Ramos (cell line): Measurements from ENCODE around the gene FARP1.
"Not testable (repeated sequence)": the region's sequence is repeated elsewhere in the genome, so short reads cannot be mapped to it uniquely, and the experiment has no call there.

Experiments used
- in situ Hi-C: fragments of 300-500 bp; cut with MboI; formaldehyde crosslinking; loops from one replicate; pipeline ENCODE4 v1.14.3; 2022; ENCODE audit warnings: low sequenced_read_pairs; ENCODE audit not compliant: unreplicated experiment

FARP1 gene

DNA sequence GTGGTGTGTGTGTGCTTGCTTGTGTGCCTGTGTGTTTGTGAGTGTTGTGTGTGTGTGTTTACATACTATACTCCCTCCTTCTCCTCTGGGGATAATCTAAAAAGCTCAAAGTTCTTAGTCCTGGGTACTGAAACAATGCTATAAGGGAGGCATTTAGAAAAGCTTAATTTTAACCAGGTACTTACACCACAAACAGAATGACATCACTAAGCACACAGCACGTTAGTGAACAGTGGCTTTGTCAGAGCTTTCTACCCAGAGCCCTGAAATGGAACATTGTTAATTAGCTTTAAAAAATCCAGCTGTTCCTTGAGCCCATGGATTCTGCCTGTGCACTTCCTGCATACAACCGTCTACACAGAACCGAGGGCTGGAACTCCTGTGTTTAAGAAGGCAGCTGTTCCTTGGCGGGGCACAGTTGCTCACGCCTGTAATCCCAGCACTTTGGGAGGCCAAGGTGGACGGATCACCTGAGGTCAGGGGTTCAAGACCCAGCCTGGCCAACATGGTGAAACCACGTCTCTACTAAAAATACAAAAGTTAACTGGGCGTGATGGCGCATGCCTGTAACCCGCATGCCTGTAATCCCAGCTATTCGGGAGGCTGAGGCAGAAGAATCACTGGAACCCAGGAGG lies 103.8 kb downstream of the FARP1 start:
- in situ Hi-C loops, result no loop called here

DNA sequence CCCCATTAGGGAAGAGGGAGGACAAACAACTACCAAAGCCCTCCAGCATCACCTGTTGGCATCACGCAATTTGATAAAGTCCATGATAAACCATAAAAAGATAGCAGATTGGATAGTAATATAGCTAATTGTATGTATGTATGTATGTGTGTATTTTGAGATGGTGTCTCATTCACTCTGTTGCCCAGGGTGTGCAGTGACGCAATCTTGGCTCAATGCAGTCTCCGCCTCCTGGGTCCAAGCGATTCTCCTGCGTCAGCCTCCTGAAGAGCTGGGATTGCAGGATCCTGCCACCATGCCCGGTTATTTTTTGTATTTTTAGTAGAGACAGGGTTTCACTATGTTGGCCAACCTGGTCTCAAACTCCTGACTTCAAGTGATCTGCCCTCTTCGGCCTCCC lies 108.8 kb downstream of the FARP1 start:
- in situ Hi-C loops, result no loop called here

DNA sequence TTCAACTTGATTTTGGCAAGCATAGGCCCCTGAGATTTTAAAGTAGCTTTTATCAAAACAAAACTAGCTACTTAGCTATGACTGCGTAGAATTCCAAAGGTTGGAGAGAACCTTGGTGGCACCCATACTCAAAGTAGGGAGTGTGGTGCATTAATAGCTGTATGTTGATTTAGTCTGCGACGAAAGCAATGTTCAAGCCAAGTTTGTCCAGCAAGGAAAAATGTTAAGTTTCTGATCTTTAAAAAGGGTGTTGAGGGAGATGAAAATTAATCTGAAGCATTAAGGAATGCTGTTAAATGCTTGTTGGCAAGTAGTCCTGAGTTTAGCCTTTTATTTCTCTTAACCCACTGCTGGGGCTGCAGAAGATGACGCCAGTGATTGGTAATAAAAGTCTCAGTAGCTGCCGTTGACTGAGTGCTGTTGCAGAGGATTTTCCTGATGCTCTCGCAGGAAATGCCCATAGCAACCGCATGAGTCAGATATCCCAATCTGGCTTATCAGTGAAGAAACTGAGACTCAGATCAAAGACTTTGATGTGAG lies 110.1 kb downstream of the FARP1 start:
- in situ Hi-C loops, result no loop called here

DNA sequence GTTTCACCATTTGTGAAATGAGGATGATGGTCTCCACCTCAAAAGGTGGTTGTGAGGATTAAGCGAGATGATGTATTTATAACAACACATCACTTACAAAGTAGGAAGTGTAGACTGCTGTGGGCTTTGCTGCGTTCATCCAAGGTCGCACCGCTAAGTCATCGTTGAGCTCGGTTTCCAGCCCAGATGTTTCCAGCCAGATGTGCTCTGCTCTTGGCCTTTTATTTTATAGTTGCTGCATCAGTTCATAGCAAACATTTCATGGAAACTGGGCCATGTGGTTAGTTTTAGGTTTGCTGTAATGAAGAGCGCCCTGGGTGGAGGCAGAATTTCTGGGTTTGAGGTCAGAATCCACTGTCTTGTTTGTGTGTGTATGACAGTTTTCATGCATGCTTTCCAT lies 110.6 kb downstream of the FARP1 start:
- in situ Hi-C loops, result no loop called here

DNA sequence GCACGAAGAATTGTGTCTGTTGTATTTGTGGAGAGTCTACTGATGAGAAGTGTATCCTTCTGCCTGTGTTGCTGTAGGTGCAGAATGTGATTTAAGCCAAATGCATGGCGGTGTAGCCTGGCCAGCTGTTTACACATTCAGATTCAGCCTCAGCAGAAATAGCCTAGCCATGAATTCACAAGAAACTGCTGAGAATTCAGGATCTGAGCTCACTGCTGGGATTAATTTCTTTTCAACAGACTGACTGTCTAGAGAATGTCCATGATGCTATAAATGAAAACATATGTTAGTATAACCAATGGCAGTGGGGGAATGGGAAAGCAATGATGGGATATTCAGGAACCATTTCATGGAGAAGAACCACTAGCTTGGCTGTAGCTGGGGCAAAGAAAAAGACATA lies 111.6 kb downstream of the FARP1 start:
- in situ Hi-C loops, result no loop called here

DNA sequence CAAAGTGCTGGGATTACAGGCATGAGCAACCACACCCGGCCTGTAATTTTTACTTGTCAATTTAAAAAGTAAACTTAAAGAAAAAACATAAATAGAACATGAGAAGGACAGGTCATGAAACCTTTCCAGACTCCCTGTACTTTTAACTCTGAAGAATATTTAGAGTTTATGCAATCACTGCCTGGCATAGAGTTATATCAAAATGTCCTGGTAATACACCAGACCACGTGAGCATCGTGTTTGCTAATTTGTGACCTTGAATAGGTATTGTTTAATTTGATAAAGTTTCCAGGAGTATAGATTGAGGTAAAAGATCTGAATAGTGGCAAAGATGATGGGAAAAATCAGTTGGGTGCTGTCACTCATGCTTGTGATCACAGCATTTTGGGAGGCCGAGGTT lies 115.3 kb downstream of the FARP1 start:
- in situ Hi-C loops, result no loop called here

DNA sequence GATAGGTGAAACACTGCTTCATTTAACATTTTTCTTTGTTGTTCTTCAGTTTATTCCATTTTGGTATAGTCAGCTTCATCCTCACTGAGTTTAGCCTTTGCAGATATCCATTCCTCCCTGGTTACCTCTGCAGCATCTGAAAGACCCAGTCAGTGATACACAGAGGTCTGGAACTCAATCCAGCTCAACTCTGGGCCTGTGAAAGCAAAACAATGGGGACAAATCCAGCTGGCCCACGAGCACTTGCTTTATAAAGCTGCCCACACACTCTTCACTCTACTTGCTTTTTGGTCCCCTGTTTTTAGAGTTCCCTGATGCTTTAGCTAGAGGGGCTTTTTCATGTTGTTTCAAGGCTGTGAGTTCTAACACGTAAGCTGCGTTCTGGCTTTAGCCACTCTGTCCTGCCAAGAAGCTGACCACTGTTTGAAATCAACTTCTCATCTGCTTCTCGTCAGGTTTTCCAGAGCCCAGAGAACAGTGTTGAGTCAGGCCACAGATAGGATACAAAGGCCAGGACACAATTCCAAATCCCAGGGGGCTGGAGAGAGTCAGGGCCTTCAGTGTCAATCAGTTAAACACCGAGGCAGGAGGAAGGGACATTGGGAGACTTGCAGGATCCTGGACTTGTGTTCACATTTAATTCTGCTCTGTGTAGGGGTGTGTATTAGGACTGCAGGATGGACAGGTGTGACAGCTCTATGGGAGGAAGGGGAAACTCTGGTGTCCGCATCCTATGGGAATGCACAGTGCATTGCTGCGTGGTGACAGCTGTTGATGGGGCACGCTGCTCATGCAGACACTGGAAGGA lies 117.7 kb downstream of the FARP1 start:
- in situ Hi-C loops, result no loop called here

DNA sequence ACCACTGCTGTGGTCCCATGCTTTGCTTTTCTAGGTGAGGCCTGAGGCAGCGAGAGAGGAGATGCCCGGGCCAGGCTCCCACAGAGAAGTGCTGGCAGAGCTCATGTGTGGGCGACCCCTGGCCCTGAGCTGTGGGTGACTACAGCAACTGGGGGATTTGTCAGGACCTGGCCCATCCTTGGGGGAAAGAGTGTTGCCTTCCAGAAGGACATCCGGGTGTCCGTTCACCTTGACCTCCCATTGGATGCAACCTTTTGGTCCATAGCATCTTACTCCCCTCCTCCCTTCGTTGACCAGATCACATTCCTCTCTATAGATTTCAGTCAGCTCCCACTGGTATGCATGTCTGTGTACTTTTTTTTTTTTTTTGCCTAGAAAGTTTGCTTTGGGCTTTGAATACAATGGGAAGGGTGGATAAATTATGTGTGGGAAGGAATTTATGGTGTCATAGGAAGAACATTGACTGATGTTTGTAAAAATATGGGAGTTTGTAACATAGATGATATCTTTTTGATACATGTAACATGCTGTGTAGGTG lies 118.3 kb downstream of the FARP1 start:
- in situ Hi-C loops, result no loop called here

DNA sequence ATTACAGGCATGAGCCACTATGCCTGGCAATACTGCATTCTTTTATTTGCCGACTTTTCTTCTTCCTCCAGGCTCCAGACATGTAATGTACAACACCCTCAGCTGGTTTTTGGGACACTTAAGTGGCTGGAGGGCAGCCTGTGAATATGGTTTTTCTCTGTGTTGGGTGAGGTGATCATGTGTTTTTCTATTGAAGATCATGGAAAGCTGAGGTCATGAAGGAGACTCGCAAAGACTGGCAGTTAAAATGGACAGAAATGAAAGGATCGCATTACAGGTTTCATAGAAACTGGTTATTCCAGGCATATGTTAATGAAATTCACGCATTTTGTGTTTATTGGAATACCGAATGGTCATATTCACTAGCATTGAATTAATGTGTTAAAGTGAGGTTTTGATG lies 119.4 kb downstream of the FARP1 start:
- in situ Hi-C loops, result no loop called here

DNA sequence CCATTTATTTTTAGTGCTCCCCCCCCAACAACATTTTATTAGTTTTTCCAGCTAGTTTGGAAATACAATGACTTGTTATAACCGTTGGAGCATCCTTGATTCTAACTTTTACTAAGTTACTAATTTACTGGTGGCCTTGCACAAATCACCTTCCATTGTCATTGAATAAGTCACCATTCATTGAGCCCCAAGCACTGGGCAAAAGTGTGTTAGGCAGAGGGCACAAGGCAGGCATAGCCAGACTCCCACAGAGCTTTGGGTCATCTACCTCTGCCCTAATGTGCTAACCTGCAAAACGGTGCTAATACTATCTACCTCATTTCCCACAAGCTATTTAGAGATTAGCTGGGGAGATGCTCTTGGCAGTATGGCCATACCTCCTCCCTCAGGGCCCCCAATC lies 120.9 kb downstream of the FARP1 start:
- in situ Hi-C loops, result no loop called here

DNA sequence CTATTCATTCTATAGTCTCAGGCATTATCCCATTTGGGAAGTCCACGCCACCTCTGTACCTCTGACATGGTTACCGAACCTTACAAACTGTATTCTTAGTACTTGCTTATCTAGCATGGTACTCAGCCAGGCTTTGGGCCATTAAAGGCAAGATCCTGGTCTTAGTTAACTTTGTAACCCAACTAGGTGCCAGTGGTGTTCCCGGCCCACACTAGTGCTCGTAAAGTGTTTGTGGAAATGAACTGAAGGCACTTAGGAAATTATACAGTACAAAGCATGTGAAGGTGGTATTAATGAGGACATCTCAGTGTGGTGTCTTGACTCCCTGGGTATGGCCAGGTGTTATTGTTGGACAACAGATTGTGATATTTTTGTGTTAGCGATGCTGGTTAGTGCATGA lies 122.0 kb downstream of the FARP1 start:
- in situ Hi-C loops, result no loop called here

DNA sequence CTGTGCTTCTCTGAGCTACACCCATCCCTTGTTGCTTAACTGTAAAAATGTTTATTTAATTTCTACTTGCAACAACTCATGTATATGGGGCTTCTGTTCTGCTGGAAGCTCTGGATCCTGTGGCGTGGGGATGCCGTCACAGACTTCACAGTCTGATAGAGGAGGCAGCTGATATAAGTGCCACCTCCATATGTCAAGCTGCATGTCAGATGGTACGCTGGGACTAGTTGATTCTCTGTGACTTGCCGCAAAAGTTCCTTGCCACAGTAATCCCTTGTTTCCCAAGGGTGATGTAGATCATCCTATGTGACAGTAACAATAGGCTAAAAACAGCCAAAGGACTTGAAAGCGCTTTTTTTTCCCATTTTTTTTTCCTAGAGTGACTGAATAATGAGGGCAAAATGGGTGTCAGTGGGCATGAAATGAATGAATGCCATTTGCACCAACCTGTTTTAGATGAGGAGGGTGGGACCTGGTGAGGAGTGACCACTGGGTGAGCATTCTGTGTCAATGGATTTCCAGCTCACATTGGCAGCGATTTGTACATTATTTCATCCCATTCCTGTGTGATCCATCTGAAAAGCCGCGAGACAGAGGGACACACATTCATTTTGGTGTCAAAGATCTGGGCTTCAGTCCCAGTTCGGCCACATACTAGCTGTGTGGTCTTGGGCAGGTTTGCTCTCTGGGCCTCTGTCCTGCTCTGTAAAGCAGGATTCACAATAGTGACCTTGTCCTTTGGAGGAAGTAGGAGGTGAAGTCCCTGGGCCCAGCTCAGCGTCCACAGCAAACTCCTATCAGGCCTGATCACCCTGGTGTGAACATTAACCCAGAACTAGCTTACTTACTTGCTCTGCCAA lies 123.0 kb downstream of the FARP1 start:
- in situ Hi-C loops, result no loop called here

DNA sequence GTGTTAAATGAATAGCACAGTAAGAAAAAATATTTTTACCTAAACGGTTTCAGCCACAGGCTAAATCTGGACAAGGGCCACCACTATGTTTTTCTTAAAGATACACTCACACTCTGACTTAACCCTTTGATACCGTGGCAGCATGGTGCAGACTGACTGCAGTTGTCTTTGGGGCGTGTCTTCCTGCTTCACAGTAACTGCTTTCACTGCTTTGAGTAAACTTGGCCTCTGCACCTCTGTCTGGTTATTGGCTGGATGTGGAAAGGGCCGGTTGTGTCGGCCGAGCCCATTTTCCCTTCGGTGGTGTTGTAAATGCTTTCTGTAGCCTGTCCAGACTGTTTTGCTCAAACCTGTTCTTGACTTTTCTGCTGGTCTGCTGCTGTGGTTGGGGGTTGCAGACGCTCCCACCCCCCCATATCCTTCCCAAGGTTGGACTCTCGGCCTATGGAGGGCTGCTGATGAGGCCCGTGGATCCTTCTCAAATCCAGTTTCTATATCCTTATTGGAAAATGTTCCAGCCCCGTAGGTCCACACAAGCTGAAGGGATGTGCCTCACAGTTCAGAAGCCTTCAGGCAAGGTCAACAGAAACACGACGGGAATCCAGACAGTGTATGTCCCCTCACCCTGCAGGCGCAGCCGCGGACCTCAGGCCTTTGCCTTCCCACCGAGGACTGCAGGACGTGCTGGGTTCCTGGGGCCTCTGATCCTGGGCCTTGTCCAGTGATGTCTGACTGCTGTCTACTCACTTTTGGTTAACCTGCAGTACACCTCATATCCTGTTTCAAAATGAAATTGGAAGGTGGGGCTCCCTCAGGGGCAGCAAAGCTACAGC lies 124.4 kb downstream of the FARP1 start:
- in situ Hi-C loops, result no loop called here

DNA sequence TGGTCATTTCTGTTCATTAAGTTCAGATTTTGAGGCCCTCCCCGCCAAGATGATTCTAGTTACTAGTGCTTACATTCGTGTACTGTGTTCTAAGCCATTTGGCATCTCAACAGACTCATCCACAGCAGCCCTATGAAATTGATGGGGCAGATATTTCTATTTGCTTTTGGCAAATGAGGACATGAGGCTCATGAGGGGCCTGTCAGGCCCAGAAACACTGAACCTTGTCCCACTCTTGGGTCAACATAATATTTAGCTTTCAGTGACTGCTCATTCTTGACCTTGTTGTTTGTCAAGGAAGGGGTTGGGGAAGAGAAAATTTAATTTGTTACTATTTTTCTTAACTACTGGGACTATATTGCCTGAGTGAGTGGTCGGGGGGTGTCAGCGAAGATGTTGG lies 126.5 kb downstream of the FARP1 start:
- in situ Hi-C loops, result no loop called here

DNA sequence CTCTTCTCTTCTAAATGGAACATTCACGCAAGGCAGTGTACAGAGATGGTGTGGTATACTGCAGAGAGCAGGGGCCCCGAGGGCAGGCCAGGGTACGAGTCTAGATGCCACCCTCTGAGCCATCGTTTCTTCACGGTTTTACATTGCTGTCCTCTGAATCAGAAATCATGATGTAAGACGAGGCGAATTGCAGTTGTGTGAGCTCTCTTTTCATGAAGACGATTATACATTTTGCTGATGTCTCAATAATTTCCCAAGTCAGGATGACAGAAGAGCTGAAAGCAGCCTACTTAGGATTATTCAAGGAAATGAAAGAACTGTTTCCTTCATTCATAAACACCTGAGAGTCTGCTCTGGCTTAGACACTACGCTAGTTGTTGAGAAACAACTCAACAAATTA lies 127.9 kb downstream of the FARP1 start:
- in situ Hi-C loops, result no loop called here

DNA sequence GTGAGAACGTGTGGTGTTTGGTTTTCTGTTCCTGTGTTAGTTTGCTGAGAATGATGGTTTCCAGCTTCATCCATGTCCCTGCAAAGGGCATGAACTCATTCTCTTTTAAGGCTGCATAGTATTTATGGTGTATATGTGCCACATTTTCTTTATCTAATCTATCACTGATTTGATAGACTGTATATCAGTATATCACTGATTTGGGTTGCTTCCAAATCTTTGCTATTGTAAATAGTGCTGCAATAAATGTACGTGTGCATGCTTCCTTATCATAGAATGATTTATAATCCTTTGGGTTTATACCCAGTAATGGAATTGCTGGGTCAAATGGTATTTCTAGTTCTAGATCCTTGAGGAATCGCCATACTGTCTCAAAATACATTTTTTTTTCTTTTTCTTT lies 128.8 kb downstream of the FARP1 start:
- in situ Hi-C loops, result not testable (repeated sequence)

DNA sequence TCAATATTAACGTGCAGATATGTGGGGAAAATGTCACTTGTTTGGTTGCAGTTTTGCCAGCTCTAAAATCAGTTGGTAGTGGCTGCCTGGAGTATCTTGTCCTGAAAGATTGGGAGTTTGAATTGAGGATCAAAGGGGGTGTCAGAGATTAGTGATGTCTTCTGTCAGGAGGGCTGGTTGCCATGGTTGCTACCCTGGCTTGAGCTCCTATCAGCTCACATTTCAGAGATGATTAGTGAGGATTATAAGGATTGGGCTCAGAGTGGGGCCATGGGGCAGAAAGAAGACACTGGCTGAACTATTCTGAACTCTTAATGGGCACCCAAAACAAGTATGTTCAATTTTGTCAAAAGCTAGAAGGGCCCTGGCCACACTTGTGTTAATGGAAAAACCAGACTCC lies 129.7 kb downstream of the FARP1 start:
- in situ Hi-C loops, result no loop called here

DNA sequence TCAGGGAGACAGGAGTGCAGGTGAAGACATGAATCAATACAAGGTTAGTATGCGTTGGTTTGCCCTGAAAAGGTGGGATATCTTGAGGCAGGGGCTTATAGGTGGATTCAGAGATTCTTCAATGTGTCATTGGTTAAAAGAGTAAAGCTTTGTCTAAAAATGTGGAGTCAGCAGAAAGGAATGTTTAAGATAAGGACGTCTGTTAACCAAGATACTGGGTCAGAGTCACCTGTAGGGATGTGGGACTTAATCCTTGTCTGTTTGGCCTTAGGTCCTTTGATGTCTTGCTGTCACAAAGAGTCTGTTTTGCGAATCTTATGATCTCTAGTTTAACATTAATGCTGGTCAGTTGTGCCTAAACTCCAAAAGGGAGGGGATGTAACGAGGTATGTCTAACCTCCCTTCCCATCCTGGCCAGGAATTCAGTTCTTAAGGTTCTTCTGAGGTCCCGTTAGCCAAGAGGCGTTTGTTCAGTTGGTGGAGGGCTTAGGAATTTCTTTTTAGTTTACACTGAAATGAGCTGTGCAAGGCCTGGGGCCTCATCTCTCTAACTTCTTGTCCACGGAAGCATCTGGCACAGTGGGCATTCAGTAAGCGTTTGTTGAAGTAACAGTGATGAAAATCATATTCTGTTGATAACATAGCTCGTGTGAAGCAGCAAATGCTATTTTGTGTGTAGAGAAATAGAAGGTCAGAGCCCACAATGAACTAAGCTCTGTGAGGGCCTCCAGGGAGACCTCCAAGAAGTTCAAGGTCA lies 130.4 kb downstream of the FARP1 start:
- in situ Hi-C loops, result no loop called here
